HG02970 (cell line): ENCODE data around the gene ZGRF1.
A peak's percentile ranks its signal among the peaks of the same experiment; 100 is the strongest.
"Not testable (repeated sequence)": the region's sequence is repeated elsewhere in the genome, so short reads cannot be mapped to it uniquely, and the experiment has no call there.

Experiments used
- ATAC-seq: cut with Tn5 transposase; IDR thresholded peaks from one replicate; pipeline ENCODE4 v1.9.1; 2021; ENCODE audit warnings: mild to moderate bottlenecking, moderate library complexity, moderate number of reproducible peaks; ENCODE audit not compliant: unreplicated experiment, low FRiP score

Gene ZGRF1

GRCh38 chr4:112559053-112559452 is 77.7 kb downstream of the ZGRF1 start:
- no peak for ATAC-seq

GRCh38 chr4:112557676-112558411 is 78.9 kb downstream of the ZGRF1 start:
- ATAC-seq = no peak

DNA sequence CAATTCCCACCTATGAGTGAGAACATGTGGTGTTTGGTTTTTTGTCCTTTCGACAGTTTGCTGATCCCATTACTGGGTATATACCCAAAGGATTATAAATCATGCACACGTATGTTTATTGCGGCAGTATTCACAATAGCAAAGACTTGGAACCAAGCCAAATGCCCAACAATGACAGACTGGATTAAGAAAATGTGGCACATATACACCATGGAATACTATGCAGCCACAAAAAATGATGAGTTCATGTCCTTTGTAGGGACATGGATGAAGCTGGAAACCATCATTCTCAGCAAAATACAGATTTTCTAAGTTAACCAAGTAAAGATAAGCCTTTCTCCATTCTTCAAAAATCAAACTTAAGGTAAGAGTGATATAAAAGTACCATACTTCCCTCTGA is 82.4 kb downstream of the ZGRF1 start:
- not testable (repeated sequence) for ATAC-seq

- ATAC-seq = no peak
Observed at GRCh38 chr4:112552668-112553067, 84.0 kb downstream of the ZGRF1 start.

DNA sequence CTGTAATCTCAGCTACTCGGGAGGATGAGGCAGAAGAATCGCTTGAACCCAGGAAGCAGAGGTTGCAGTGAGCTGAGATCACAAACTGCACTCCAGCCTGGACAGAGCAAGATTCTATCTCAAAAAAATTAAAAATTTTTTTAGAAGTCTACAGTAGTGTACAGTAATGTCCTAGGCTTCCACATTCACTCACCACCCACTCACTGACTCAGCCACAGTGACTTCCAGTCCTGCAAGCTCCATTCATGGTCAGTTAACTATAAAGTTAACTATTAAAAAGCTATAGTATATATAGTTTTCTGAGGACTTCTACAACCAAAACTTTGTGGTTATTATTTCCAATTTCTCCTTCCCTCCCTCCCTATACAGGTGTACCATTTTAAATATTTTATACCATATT is 86.0 kb downstream of the ZGRF1 start:
- no peak for ATAC-seq

DNA sequence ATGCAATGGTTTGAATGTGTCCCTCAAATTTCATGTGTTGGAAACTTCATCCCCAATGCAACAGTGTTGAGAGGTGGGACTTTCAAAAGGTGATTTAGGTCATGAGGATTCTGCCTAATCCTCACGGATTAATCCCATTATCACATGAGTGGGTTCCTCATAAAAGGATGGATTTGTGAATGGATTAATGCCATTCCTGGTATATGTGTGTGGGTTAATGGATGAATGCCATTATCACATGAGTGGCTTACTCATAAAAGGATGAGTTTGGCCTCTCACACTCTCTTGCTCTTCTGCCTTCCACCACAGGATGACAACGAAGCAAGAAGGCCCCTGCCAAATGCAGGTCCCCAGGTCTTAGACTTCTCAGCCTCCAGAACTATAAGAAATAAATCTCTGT is 90.2 kb downstream of the ZGRF1 start:
- ATAC-seq = no peak

- ATAC-seq = no peak
Observed at GRCh38 chr4:112545346-112545745, 91.4 kb downstream of the ZGRF1 start.

- no peak for ATAC-seq
Observed at GRCh38 chr4:112540695-112541094, 96.0 kb downstream of the ZGRF1 start.

GRCh38 chr4:112536123-112536522 is 100.6 kb downstream of the ZGRF1 start:
- ATAC-seq = no peak

DNA sequence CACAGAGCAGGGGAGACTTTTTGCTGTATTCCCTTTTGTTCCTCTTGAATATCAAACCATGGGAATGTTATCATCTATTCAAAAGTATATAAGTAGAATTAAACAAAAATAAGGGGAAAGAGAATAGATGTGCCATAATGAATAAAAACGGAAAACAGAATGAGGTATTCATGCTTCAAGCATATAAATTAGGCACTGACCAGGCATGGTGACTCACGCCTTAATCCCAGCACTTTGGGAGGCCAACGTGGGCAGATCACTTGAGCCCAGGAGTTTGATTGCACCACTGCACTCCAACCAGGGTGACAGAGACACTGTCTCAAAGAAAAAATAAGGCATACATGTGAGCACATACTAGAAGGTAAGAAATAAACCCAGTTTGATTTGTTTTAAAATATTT is 104.4 kb downstream of the ZGRF1 start:
- ATAC-seq = no peak

- no peak for ATAC-seq
Observed at GRCh38 chr4:112531146-112531545, 105.6 kb downstream of the ZGRF1 start.

GRCh38 chr4:112526061-112526460 is 110.6 kb downstream of the ZGRF1 start:
- no peak for ATAC-seq

GRCh38 chr4:112523764-112524505 is 112.8 kb downstream of the ZGRF1 start:
- ATAC-seq = peak; percentile 77

GRCh38 chr4:112523008-112523721 is 113.5 kb downstream of the ZGRF1 start:
- peak; percentile 40 for ATAC-seq

DNA sequence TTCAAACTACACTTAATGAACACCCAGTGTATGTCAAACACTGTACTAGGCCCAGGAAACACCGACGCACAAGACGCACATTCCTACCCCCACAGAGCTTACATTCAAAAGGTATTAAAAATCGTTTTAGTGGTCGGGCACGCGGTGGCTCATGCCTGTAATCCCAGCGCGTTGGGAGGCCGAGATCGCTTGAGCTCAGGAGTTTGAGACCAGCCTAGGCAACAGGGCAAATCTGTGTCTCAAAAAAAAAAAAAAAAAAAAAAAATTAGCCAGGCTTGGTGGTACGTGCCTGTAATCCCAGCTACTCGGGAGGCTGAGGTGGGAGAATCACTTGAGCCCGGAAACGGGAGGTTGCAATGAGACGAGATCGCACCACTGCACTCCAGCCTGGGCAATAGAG is 114.3 kb downstream of the ZGRF1 start:
- not testable (repeated sequence) for ATAC-seq

GRCh38 chr4:112521123-112522023 is 115.3 kb downstream of the ZGRF1 start:
- ATAC-seq = no peak

GRCh38 chr4:112520598-112521122 is 116.0 kb downstream of the ZGRF1 start:
- ATAC-seq = no peak

DNA sequence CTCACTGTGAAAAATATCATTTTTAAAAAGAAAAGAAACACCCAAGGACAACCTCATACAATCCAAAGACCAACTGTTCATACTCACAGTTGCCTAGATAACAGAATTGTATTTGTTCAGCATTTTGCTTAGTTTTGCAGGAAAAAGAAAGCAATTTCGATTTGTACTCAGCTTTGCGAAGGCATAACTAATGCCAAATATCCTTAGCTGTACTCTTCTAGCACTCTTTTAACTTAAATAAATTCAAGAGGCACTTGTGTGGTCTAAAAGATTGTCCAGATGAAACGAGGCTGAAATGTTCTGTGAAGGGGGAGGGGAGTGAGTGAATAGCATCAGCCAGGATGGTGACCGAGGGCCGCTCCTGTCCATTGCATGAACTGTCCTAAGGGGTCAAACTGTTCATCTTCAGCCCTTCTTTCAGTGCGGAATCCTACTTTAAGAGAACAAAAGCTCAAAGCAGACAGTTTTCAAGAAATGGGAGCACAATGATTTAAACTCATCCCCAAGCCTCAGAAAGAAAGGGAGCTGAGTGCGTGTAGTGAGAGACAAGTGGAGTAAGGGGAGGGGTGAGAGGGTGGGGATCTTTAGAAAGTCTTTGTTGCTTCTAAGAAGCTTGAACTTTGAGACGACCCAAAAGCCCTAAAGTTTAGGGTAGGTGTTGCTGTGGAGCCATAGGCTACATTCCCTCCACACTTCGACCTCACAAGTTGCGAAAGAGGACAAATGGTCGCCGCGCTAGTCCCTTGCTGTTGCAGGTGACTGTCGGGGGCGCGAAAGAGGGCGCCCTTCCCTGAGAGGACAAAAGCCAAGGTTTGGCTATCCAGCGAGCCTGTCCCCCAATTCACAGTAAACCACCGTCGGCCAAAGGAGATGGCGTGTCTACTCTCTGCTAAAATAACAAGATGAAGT is 116.8 kb downstream of the ZGRF1 start:
- ATAC-seq = no peak

GRCh38 chr4:112518675-112519074 is 118.0 kb downstream of the ZGRF1 start:
- ATAC-seq = no peak
